Effector memory CD8-positive, alpha-beta T cell (primary cell): ENCODE measurements around the gene ZNF740.

Experiments
- ATAC-seq: fragments of 150-1000 bp; cut with Tn5 transposase; replicated peaks from 2 replicates; pipeline ENCODE4 v1.10.0; 2021; ENCODE audit warnings: mild to moderate bottlenecking, moderate library complexity
- DNase-seq, 3 experiments: peaks; one replicate each; pipeline ENCODE4 v3.0.0; 2021
- H3K27ac Mint-ChIP-seq, 2 donors: one replicate each; pipeline ENCODE4 v1.8.0; 2022; ENCODE audit warnings: mild to moderate bottlenecking in 2 of 2, mixed read lengths in 2 of 2, moderate library complexity in 2 of 2
- H3K27me3 Mint-ChIP-seq, 2 donors: one replicate each; pipeline ENCODE4 v1.8.0; 2022; ENCODE audit warnings: mixed read lengths in 2 of 2
- H3K36me3 Mint-ChIP-seq: one replicate; pipeline ENCODE4 v1.8.0; 2022; ENCODE audit warnings: mild to moderate bottlenecking, moderate library complexity, mixed read lengths; ENCODE audit not compliant: insufficient read depth
- H3K4me1 Mint-ChIP-seq, 2 donors: one replicate each; pipeline ENCODE4 v1.8.0; 2022; ENCODE audit warnings: low read depth in 2 of 2, mixed read lengths in 2 of 2
- H3K4me3 Mint-ChIP-seq, 2 donors: one replicate each; pipeline ENCODE4 v1.8.0; 2022; ENCODE audit warnings: mild to moderate bottlenecking in 2 of 2, mixed read lengths in 2 of 2, moderate library complexity in 2 of 2
- H3K9me3 Mint-ChIP-seq, 2 donors: one replicate each; pipeline ENCODE4 v1.8.0; 2022; ENCODE audit warnings: mixed read lengths in 2 of 2
- total RNA-seq, 9 experiments: gene quantifications; one replicate each; lab custom pipeline; 2026; lab: John Stamatoyannopoulos, UW

Gene ZNF740, protein sequence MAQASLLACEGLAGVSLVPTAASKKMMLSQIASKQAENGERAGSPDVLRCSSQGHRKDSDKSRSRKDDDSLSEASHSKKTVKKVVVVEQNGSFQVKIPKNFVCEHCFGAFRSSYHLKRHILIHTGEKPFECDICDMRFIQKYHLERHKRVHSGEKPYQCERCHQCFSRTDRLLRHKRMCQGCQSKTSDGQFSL
- total RNA-seq = 34.3 to 111 (median 71.0) reads per million in 9 experiments

DNA sequence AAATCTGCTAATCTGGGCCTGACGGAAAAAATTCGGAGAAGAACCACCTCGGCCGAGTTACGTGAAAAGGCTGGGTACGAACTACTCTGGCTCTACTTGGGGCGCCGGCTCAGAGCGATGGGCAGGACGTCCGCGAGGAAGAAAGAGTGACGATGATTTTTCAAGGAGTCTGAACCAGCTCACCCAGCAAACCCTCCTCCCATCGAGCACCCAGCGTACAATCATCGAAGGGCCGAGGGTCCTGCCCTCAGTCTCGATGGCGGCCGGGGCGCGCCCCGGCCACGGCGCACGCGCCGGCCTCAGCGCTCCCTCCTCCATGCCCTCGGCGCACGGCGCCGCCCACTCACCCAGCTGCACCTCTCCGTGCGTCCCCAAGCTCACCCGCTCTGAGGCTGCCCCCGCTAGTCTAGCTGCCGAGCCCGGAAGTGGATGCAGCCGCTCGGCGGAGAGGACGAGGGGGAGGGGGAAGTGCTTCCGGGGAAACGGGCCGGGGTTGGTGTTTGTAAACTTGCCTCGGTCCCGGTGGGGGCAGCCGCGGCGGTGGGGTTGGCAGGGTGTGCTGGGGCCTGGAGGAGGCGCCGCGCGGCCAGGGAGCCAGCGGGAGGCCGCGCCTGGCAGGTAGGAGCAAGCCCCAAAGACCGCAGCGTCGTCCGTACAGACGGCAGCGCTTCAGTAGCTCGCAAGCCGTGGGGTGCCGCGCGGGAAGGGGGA lies at the start of gene ZNF740, which contains the start of gene CSAD:
Gene ZNF740, plus strand, starts transcription at position 503 of the 711 bp plus-strand sequence. CDS start 1,262 bp downstream, outside the sequence.
Gene CSAD, minus strand, starts transcription at position 706 of the 711 bp plus-strand sequence. CDS start 7,455 bp downstream, outside the sequence.
- no peaks in the 10 kb centered on the region for H3K27me3 Mint-ChIP-seq
- peak; percentile 92 to 97 (median 95) for DNase-seq
- peaks cover 38% of the 10 kb centered on the region for H3K36me3 Mint-ChIP-seq
- H3K4me1 Mint-ChIP-seq = peaks cover 33 to 45% of the 10 kb centered on the region in 2 donors
- H3K4me3 Mint-ChIP-seq = peak within 1 kb of the TSS; percentile 88 to 93
- peak; percentile 95 for ATAC-seq
- H3K27ac Mint-ChIP-seq = peak within 1 kb of the TSS; percentile 91 to 96
- no peaks in the 10 kb centered on the region for H3K9me3 Mint-ChIP-seq

DNA sequence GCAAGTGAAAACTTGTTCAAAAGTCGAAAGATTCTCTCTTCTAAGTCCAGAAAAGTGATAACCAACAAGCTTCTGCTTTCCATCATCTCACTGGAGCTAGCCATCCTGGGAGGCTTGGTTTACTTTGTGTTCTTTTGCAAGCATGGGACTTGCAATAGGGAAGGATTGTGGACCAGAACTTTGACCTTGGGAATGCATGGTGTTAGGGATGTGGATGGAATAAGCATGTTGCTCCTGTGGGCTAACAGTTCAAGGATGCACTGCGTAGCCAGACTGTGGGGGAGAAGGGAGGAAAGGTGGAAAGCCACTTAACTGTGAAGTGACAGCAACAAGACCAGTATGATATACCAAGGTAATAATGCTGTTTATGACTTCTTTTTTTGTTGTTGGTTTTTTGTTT lies 48.7 kb upstream of the ZNF740 start:
- no peak overlapping the region for H3K27ac Mint-ChIP-seq
- ATAC-seq (no peak), DNase-seq (no peak)
- no peak overlapping the region for H3K4me3 Mint-ChIP-seq
- H3K27me3 Mint-ChIP-seq = peaks cover 14 to 15% of the 10 kb centered on the region in 2 donors
- H3K4me1 Mint-ChIP-seq = no peaks in the 10 kb centered on the region
- no peaks in the 10 kb centered on the region for H3K36me3 Mint-ChIP-seq
- no peaks in the 10 kb centered on the region for H3K9me3 Mint-ChIP-seq

DNA sequence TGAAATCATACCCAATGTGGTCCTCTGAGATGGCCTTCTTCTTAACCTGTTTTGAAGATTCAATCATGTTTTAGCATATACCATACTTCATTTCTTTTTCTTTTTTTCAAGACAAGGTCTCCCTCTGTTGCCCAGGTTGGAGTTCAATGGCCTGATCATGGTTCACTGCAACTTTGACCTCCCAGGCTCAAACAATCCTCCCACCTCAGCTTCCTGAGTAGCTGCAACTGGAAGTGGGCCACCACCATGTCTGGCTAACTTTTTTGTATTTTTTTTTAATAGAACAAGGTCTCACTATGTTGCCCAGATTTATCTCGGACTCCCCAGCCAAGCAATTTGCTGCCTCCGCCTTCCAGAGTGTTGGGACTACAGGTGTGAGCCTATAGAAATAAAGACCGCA lies 46.8 kb upstream of the ZNF740 start:
- H3K4me1 Mint-ChIP-seq = no peaks in the 10 kb centered on the region
- H3K4me3 Mint-ChIP-seq = no peak overlapping the region
- DNase-seq = no peak
- no peaks in the 10 kb centered on the region for H3K36me3 Mint-ChIP-seq
- H3K9me3 Mint-ChIP-seq = no peaks in the 10 kb centered on the region
- no peak for ATAC-seq
- H3K27me3 Mint-ChIP-seq = peaks cover 26 to 27% of the 10 kb centered on the region in 2 donors
- peak overlapping the region in 1 of 2 donors; percentile 12 for H3K27ac Mint-ChIP-seq

DNA sequence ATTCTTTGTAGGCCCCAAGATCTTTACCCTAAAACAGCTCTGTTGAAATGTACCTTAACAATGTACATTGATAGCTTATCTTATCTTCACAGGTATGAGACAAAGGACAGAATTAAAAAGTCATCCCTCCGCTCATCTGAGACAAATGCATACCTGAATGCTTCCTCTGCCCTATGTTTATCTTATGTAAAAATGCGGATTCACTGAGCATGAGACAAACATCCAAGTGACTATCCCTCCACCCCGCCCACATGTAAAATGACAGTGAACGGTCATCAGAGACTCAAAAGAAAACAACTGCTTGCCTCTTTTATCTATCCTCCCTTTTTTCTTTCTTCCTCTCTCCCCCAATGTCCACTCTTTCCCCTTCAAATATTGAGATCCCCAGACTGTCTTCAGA lies 37.2 kb upstream of the ZNF740 start:
- peaks cover 6 to 9% of the 10 kb centered on the region in 2 donors for H3K27me3 Mint-ChIP-seq
- no peak overlapping the region for H3K4me3 Mint-ChIP-seq
- H3K27ac Mint-ChIP-seq = no peak overlapping the region
- no peaks in the 10 kb centered on the region for H3K9me3 Mint-ChIP-seq
- DNase-seq (no peak), ATAC-seq (no peak)
- no peaks in the 10 kb centered on the region for H3K4me1 Mint-ChIP-seq
- H3K36me3 Mint-ChIP-seq = no peaks in the 10 kb centered on the region

DNA sequence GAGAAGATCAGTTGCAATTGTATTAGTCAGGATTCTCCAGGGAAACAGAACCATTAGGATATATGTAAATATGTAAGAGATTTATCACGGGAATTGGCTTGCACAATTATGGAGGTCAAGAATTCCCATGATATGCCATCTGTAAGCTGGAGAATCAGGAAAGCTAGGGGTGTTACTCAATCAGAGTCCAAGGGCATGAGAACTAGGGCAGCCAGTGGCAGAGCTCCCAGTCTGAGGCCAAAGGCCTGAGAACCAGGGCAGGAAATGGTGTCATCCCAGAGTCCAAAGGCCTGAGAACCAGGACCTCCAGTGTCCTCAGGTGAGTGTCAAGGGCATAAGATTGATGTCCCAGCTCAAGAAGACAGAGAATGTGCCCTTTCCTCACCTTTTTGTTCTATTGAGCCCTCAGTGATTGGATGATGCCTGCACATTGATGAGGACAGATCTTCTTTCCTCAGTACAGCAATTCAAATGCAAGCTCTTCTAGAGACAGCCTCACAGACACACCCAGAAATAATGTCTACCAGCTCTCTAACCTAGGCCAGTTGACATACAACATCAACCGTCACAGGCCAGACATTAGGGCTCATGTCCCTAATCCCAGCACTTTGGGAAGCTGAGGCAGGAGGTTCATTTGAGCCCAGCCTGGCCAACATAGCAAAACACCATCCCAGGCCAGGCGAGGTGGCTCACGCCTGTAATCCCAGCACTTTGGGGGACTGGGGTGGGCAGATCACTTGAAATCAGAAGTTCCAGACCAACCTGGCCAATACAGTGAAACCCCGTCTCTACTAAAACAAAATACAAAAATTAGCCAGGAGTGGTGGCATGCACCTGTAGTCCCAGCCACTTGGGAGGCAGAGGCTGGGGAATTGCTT lies 34.9 kb upstream of the ZNF740 start:
- Mint-ChIP-seq H3K27me3 (no peaks in the 10 kb centered on the region), H3K27ac (no peak overlapping the region), H3K4me3 (no peak overlapping the region), H3K36me3 (peaks cover 3% of the 10 kb centered on the region), H3K4me1 (no peaks in the 10 kb centered on the region), H3K9me3 (no peaks in the 10 kb centered on the region)
- ATAC-seq (no peak), DNase-seq (no peak)

DNA sequence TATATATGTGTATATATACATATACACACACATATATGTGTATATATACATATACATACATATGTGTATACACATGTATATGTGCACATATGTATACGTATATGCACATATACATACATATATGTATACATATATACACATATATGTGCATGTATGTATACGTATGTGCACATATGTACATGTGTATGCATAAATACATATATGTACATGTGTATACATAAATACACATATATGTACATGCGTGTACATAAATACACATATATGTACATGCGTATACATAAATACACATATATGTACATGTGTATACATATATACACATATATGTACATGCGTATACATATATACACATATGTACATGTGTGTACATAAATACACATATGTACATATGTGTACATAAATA lies 33.3 kb upstream of the ZNF740 start:
- Mint-ChIP-seq H3K4me1 (no peaks in the 10 kb centered on the region), H3K27ac (no peak overlapping the region), H3K27me3 (no peaks in the 10 kb centered on the region), H3K9me3 (no peaks in the 10 kb centered on the region), H3K36me3 (peaks cover 3% of the 10 kb centered on the region), H3K4me3 (no peak overlapping the region)
- DNase-seq = no peak
- ATAC-seq = no peak

DNA sequence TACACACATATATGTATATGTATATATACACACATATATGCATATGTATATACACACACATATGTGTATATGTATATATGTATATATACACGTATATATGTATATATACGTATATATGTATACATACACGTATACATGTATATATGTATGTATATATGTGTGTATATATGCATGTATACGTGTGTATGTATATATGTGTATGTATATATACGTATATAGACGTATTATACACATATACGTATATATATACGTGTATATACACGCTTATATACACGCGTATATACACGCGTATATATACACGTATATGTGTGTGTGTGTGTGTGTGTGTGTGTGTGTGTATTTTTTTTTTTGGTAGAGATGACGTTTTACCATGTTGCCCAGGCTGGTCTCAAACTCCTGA lies 32.9 kb upstream of the ZNF740 start:
- Mint-ChIP-seq H3K4me3 (no peak overlapping the region), H3K36me3 (peaks cover 3% of the 10 kb centered on the region), H3K27me3 (no peaks in the 10 kb centered on the region), H3K27ac (no peak overlapping the region), H3K4me1 (no peaks in the 10 kb centered on the region), H3K9me3 (no peaks in the 10 kb centered on the region)
- ATAC-seq = no peak
- DNase-seq = no peak

DNA sequence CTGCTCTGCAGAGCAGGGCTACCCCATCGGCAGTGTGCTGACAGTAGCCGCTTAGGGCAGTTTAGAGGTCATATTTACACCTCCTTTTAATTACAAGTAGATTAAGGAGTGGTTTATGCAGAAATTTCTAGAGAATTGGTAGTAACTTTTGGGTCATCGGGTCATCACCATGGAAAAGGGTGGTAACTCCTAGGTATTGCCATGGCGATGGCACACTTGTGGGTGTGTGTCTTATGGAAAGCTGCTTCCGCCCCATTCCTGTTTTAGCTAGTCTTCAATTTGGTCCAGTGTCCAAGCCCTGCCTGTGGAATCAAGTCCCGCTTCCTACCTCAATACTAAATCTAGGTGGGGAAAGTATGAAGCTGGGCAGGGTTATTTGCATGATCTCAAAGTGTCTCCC lies 29.5 kb upstream of the ZNF740 start:
- no peak overlapping the region for H3K27ac Mint-ChIP-seq

DNA sequence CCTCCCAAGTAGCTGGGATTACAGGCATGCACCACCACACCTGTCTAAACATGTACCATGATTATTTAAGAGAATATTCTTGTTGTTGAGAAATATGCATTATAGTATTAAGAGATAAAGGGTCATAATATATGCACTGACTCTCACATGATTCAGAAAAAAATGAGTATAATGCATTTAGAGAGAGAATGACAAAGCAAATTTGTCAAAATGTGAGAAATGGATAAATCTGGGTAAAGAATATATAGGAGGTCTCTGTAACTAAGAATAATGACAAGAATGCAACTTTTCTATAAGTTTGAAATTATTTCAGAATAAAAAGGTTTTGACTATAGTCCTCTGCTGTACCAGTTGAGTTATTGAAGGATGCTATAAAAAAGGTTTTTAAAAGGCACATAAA lies 28.1 kb upstream of the ZNF740 start:
- H3K27me3 Mint-ChIP-seq = no peaks in the 10 kb centered on the region
- no peak overlapping the region for H3K4me3 Mint-ChIP-seq
- H3K9me3 Mint-ChIP-seq = no peaks in the 10 kb centered on the region
- no peak for ATAC-seq
- DNase-seq = no peak
- H3K27ac Mint-ChIP-seq = no peak overlapping the region
- H3K36me3 Mint-ChIP-seq = peaks cover 3% of the 10 kb centered on the region
- no peaks in the 10 kb centered on the region for H3K4me1 Mint-ChIP-seq

More for the DNA sequence above, 29.5 kb upstream of the ZNF740 start:
- H3K27me3 Mint-ChIP-seq = no peaks in the 10 kb centered on the region
- H3K4me3 Mint-ChIP-seq = no peak overlapping the region
- H3K9me3 Mint-ChIP-seq = no peaks in the 10 kb centered on the region
- H3K4me1 Mint-ChIP-seq = no peaks in the 10 kb centered on the region
- ATAC-seq (no peak), DNase-seq (no peak)
- H3K36me3 Mint-ChIP-seq = peaks cover 3% of the 10 kb centered on the region

DNA sequence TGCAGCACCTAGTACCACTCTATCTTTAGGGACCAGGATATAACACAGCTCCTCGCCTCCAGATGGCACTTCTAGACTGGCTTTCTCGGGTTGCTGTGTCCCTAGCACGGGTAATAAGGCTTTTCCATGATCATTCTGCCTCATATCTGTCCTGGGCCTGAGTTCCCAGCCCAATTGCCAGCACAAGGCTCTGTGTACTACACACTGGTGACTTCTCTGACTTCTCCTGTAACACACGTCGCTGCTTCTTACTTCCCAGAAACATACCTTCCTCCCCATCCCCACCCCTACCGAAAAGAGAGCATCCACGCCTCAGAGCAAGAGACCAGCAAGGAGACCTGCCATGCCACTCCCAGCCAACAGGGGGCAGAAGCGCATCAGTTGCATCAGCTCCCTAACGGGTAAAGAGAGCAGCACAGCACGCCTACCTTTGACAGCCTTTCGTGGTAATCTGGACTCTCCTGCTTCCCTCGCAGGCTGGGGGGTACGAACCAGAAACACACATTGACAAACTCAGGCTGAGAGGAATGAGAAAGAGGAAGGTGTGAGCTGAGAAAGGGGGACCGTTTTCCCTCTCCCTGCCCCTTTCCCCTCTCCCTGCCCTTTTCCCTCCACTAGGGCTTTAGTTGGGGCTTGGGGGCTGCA lies 21.2 kb upstream of the ZNF740 start:
- no peaks in the 10 kb centered on the region for H3K27me3 Mint-ChIP-seq
- peaks cover 5% of the 10 kb centered on the region for H3K36me3 Mint-ChIP-seq
- ATAC-seq (peak; percentile 100), DNase-seq (peak; percentile 87 to 90 (median 89))
- peaks cover 7 to 10% of the 10 kb centered on the region in 2 donors for H3K4me1 Mint-ChIP-seq
- no peaks in the 10 kb centered on the region for H3K9me3 Mint-ChIP-seq
- peak overlapping the region; percentile 30 to 61 for H3K27ac Mint-ChIP-seq
- peak overlapping the region in 1 of 2 donors; percentile 27 for H3K4me3 Mint-ChIP-seq

DNA sequence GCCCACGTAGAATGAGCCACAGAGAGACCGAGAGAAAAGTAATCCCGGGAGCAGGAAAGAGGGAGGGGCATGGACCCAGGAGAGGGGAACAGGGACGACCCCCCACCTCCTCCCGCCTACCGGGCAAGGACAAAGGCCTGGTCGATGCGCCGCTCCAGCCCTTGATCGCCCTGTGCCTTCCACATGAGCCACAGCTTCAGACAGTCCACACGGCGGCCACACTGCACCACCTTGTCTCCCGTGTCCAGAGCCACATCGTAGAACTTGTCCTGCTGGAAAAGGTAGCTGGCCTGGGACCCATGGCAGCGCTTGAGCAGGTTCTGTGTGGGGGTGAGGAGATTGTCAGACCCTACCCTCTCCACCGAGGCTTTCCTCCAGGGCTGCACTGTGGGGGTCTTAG lies 20.5 kb upstream of the ZNF740 start:
- Mint-ChIP-seq H3K36me3 (peaks cover 5% of the 10 kb centered on the region), H3K4me3 (no peak overlapping the region), H3K27ac (peak overlapping the region in 1 of 2 donors; percentile 61), H3K9me3 (no peaks in the 10 kb centered on the region), H3K4me1 (peaks cover 7 to 10% of the 10 kb centered on the region in 2 donors), H3K27me3 (no peaks in the 10 kb centered on the region)
- no peak for DNase-seq
- no peak for ATAC-seq

DNA sequence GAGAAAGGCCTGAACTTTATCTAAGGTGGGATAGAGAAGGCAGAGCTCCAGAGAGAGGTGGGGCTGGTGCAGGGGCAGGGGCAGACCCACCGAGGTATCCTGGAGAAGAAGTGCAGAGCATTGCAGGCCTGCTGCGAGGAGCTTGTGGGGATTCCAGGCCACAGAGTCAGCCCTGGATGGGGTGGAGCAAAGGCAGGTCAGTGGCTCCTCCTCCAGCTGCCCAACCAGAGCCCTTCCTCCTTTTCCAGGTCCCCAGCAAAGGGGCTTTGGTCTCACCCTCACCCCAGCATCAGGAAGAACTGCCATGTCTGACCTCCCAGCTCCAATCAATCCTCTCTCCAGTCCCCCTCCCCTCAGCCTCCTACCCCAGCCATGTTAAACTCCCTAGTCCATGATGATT lies 19.8 kb upstream of the ZNF740 start:
- H3K4me1 Mint-ChIP-seq = peaks cover 7 to 10% of the 10 kb centered on the region in 2 donors
- H3K27me3 Mint-ChIP-seq = no peaks in the 10 kb centered on the region
- peaks cover 5% of the 10 kb centered on the region for H3K36me3 Mint-ChIP-seq
- no peaks in the 10 kb centered on the region for H3K9me3 Mint-ChIP-seq
- H3K4me3 Mint-ChIP-seq = no peak overlapping the region
- ATAC-seq (no peak), DNase-seq (no peak)
- no peak overlapping the region for H3K27ac Mint-ChIP-seq
